ENCODE data around the gene TNP2. TPM values are rescaled to one million over a fixed set of nuclear protein-coding genes. Genes with fewer than 3 reads are reported as not detected.
"Not testable (repeated sequence)": the region's sequence is repeated elsewhere in the genome, so short reads cannot be mapped to it uniquely, and the experiment has no call there.

Gene TNP2
- polyA plus RNA-seq, 4 donors: not detected

DNA sequence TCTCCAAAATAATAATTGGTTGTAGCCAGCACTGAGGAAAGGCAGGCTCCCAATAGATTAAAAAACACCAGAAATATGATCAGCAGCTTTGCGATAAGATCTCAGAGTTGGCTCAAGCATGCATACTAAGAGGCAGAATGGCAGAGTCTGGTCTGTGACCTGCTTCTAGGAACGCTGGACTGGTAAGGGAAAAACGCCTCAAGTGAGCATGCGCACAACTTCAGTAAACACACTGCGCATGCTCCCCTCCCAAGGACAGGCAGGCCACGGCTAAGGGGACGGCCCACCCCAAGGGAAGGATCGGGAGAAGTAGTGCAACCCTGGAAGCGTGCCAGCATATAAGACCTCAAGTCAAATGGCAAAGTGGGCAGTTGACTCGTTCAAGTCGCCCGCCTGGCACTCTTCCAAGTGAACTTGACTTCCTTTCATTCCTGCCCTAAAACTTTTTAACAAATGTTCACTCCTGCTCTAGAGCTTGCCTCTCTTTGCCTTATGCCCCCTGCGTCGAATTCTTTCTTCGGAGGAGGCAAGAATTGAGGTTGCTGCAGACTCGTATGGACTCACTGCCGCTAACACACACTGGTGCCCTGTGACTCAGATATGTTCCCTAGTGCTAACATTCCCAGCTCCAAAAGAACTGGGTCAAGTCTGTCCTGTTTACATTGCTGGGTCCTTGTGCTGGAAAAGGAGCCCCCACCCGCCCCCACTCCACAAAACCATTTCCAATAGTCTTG, 34.4 kb upstream of the TNP2 start:
- Histone ChIP-seq H3K4me1 (ENCODE audit: control insufficient read depth in 3 of 3, insufficient read depth in 2 of 3, low read depth in 1 of 3, low read length in 2 of 3) (peaks cover 0 to 4% (median 0%) of the 10 kb centered on the region in 3 donors), H3K9me3 (ENCODE audit: control insufficient read depth in 2 of 2, insufficient read depth in 1 of 2, low read depth in 1 of 2, low read length in 1 of 2) (peaks cover 0 to 3% of the 10 kb centered on the region in 2 donors), H3K36me3 (ENCODE audit: control insufficient read depth in 3 of 3, insufficient read depth in 2 of 3, low read depth in 1 of 3, low read length in 3 of 3) (no peaks in the 10 kb centered on the region), H3K27ac (ENCODE audit: low read depth in 1 of 3, low read length in 2 of 3) (no peak overlapping the region), H3K27me3 (ENCODE audit: control insufficient read depth in 3 of 3, insufficient read depth in 3 of 3, low read length in 3 of 3) (no peaks in the 10 kb centered on the region), H3K4me3 (ENCODE audit: low read depth in 1 of 3, low read length in 3 of 3) (no peak overlapping the region)
- DNase-seq (no peak), FAIRE-seq (no peak)
- WGBS, 3 donors: 79 to 81% (median 79%) methylated on average over 18 of the region's 18 CpGs

GRCh38 chr16:11302977-11303376, 33.9 kb upstream of the TNP2 start:
- no peak for FAIRE-seq
- no peak overlapping the region for H3K27ac ChIP-seq (ENCODE audit: low read depth in 1 of 3, low read length in 2 of 3)
- no peak for DNase-seq
- WGBS, 3 donors: 50 to 65% (median 51%) methylated on average over 4 of the region's 4 CpGs
- H3K27me3 ChIP-seq (ENCODE audit: control insufficient read depth in 3 of 3, insufficient read depth in 3 of 3, low read length in 3 of 3): no peaks in the 10 kb centered on the region
- peaks cover 0 to 4% (median 0%) of the 10 kb centered on the region in 3 donors for H3K4me1 ChIP-seq (ENCODE audit: control insufficient read depth in 3 of 3, insufficient read depth in 2 of 3, low read depth in 1 of 3, low read length in 2 of 3)
- no peaks in the 10 kb centered on the region for H3K36me3 ChIP-seq (ENCODE audit: control insufficient read depth in 3 of 3, insufficient read depth in 2 of 3, low read depth in 1 of 3, low read length in 3 of 3)
- peaks cover 0 to 3% of the 10 kb centered on the region in 2 donors for H3K9me3 ChIP-seq (ENCODE audit: control insufficient read depth in 2 of 2, insufficient read depth in 1 of 2, low read depth in 1 of 2, low read length in 1 of 2)
- no peak overlapping the region for H3K4me3 ChIP-seq (ENCODE audit: low read depth in 1 of 3, low read length in 3 of 3)

DNA sequence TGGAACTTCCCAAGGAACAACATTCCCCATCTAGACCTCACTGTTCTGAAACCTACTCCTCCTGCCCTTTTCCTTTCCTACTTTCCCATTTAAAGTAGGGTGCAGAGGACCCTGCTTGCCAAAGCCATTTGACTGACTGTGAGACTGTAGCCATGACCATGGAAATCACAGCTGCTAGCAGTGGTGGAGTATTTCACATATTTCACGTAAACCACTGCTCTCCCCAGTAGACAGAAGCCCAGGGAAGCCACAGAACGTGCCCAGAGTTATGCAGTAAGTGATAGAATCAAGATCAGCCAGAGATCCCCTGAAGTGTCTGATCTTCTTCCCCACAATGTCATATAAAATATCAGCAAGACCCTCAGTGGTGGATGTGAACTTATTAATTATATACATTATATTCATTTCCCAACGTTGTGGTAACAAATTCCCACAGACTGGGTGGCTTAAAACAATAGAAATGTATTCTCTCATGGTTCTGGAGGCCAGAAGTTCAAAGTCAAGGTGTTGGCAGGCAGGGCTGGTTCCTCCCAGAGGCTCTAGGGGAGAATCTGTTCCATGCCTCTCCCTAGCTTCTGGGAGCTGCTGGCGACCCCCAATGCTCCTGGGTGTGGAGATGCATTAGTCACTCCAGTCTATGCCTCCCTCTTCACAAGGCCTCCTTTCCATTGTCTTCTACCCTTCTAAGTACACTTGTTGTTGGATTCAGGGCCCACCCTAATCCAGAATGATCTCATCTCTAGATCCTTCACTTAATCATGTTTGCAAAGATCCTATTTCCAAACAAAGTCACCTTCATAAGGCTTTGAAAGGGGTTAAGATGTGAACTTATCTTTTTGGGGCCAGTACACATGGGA, 32.7 kb upstream of the TNP2 start:
- Histone ChIP-seq H3K4me1 (ENCODE audit: control insufficient read depth in 3 of 3, insufficient read depth in 2 of 3, low read depth in 1 of 3, low read length in 2 of 3) (peaks cover 4 to 9% (median 6%) of the 10 kb centered on the region in 3 donors), H3K27ac (ENCODE audit: low read depth in 1 of 3, low read length in 2 of 3) (no peak overlapping the region), H3K9me3 (ENCODE audit: control insufficient read depth in 2 of 2, insufficient read depth in 1 of 2, low read depth in 1 of 2, low read length in 1 of 2) (peaks cover 0 to 3% of the 10 kb centered on the region in 2 donors), H3K27me3 (ENCODE audit: control insufficient read depth in 3 of 3, insufficient read depth in 3 of 3, low read length in 3 of 3) (no peaks in the 10 kb centered on the region), H3K36me3 (ENCODE audit: control insufficient read depth in 3 of 3, insufficient read depth in 2 of 3, low read depth in 1 of 3, low read length in 3 of 3) (no peaks in the 10 kb centered on the region), H3K4me3 (ENCODE audit: low read depth in 1 of 3, low read length in 3 of 3) (no peak overlapping the region)
- FAIRE-seq (no peak), DNase-seq (no peak)
- WGBS, 3 donors: 51 to 66% (median 55%) methylated on average over 4 of the region's 4 CpGs

DNA sequence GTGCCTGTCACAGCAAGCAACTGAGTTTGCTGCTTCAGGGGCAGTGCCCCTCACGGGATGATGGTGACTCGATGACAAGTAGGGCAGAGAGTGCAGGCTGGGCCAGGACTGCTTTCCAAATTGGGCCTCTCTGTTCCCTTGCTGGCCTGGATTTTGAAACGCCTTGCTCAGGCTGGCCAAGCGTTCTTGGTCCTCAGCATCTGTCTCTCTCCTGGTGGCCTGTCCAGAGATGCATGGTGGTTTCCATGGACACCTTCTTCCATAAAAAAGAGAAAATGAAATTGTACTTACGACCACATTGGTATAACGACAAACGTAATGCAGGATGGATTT, 31.4 kb upstream of the TNP2 start:
- FAIRE-seq: no peak
- no peak for DNase-seq
- Histone ChIP-seq H3K36me3 (ENCODE audit: control insufficient read depth in 3 of 3, insufficient read depth in 2 of 3, low read depth in 1 of 3, low read length in 3 of 3) (no peaks in the 10 kb centered on the region), H3K4me3 (ENCODE audit: low read depth in 1 of 3, low read length in 3 of 3) (no peak overlapping the region), H3K27me3 (ENCODE audit: control insufficient read depth in 3 of 3, insufficient read depth in 3 of 3, low read length in 3 of 3) (no peaks in the 10 kb centered on the region), H3K4me1 (ENCODE audit: control insufficient read depth in 3 of 3, insufficient read depth in 2 of 3, low read depth in 1 of 3, low read length in 2 of 3) (peaks cover 4 to 9% (median 7%) of the 10 kb centered on the region in 3 donors), H3K27ac (ENCODE audit: low read depth in 1 of 3, low read length in 2 of 3) (no peak overlapping the region), H3K9me3 (ENCODE audit: control insufficient read depth in 2 of 2, insufficient read depth in 1 of 2, low read depth in 1 of 2, low read length in 1 of 2) (peaks cover 0 to 3% of the 10 kb centered on the region in 2 donors)
- WGBS, 3 donors: 92 to 93% (median 92%) methylated on average over 7 of the region's 7 CpGs

DNA sequence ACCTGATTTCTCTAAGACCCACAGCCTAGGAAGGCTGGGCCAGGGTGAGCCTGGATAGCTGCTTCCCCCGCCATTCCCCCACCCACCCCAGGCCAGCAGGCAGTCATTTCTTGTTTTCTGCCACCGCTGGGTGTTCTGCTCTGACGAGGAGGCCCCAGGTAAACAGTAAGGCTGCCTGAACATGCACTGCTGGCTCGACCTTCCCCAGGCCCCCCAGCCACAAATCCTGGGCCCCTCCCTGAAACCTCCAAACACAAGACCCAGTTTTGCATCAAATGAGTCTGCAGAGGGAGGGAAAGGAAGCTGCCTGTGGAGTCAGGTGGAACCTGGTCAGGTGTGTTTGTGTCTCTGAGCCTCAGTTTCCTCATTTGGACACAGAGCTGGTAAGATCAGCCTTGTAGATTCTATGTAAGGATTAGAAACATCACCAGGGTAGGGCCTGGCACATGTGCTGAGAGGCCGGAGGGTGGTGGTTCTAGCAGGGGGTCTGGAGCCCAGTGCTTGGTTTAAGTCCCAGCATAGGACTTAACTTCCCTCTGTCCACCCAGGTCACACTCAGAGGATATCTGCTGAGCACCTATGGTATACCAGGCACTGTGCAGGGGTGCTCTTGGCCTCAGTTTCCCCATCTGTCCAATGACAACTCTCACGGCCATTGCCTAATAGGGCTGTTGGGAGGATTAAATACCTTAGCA, 30.9 kb upstream of the TNP2 start:
- H3K9me3 ChIP-seq (ENCODE audit: control insufficient read depth in 2 of 2, insufficient read depth in 1 of 2, low read depth in 1 of 2, low read length in 1 of 2): peaks cover 0 to 3% of the 10 kb centered on the region in 2 donors
- no peak for DNase-seq
- peaks cover 4 to 9% (median 7%) of the 10 kb centered on the region in 3 donors for H3K4me1 ChIP-seq (ENCODE audit: control insufficient read depth in 3 of 3, insufficient read depth in 2 of 3, low read depth in 1 of 3, low read length in 2 of 3)
- H3K27ac ChIP-seq (ENCODE audit: low read depth in 1 of 3, low read length in 2 of 3): no peak overlapping the region
- WGBS, 3 donors: 83 to 87% (median 87%) methylated on average over 6 of the region's 6 CpGs
- H3K27me3 ChIP-seq (ENCODE audit: control insufficient read depth in 3 of 3, insufficient read depth in 3 of 3, low read length in 3 of 3): no peaks in the 10 kb centered on the region
- H3K4me3 ChIP-seq (ENCODE audit: low read depth in 1 of 3, low read length in 3 of 3): no peak overlapping the region
- H3K36me3 ChIP-seq (ENCODE audit: control insufficient read depth in 3 of 3, insufficient read depth in 2 of 3, low read depth in 1 of 3, low read length in 3 of 3): no peaks in the 10 kb centered on the region
- no peak for FAIRE-seq

DNA sequence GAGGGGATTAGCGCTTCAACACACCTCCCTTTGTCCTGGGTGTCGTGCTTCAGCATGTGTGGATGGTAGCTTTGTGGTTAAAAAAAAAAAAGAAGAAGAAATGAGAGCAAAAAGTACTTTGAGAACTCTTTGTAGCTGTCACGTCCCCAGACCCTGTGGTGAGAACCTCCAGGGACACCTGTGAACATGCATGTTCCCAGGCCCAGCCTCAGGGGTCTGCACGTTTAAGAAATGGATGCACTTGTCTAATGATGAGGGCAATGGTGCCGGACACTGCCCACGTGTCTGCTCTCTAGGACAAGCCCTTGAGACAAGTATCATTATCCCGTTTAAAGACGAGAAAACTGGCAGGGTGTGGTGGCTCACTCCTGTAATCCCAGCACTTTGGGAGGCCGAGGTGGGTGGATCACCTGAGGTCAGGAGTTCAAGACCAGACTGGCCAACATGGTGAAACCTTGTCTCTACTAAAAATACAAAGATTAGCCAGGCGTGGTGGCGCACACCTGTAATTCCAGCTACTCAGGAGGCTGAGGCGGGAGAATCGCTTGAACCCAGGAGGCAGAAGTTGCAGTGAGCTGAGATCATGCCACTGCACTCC, 29.9 kb upstream of the TNP2 start:
- not testable (repeated sequence) for FAIRE-seq; H3K27ac ChIP-seq (ENCODE audit: low read depth in 1 of 3, low read length in 2 of 3); H3K4me1 ChIP-seq (ENCODE audit: control insufficient read depth in 3 of 3, insufficient read depth in 2 of 3, low read depth in 1 of 3, low read length in 2 of 3); H3K27me3 ChIP-seq (ENCODE audit: control insufficient read depth in 3 of 3, insufficient read depth in 3 of 3, low read length in 3 of 3); H3K4me3 ChIP-seq (ENCODE audit: low read depth in 1 of 3, low read length in 3 of 3); H3K9me3 ChIP-seq (ENCODE audit: control insufficient read depth in 2 of 2, insufficient read depth in 1 of 2, low read depth in 1 of 2, low read length in 1 of 2); DNase-seq; H3K36me3 ChIP-seq (ENCODE audit: control insufficient read depth in 3 of 3, insufficient read depth in 2 of 3, low read depth in 1 of 3, low read length in 3 of 3)
- 83 to 86% (median 85%) methylated on average over 13 of the region's 13 CpGs for WGBS, 3 donors

DNA sequence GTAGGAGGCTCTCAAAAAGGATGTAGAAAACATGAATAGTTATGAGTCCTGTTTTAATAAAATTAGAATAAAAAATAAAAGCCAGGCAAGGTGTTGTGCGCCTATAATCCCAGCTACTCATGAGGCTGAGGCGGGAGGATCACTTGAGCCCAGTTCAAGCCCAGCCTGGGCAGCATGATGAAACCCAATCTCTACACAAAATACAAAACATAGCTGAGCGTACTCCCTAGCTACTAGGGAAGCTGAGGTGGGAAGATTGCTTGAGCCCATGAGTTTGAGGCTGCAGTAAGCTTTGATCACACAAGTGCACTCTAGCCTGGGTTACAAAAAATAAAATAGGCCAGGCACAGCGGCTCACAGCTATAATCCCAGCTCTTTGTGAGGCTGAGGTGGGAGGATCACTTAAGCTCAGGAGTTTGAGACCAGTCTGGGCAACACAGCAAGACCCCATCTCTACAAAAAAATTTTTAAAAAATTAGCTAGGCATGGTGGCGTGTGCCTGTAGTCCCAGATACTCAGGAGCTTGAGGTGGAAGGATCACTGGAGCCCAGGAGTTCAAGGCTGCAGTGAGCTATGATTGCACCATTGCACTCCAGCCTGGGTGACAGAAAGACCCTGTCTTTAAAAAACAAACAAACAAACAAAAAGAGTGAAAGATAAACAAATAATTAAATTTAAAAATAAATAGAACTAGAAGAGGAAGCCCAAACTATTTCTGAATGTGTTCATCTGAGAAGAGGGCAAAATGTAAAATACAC, 29.2 kb upstream of the TNP2 start:
- H3K36me3 ChIP-seq (ENCODE audit: control insufficient read depth in 3 of 3, insufficient read depth in 2 of 3, low read depth in 1 of 3, low read length in 3 of 3): no peaks in the 10 kb centered on the region
- no peak for FAIRE-seq
- H3K4me1 ChIP-seq (ENCODE audit: control insufficient read depth in 3 of 3, insufficient read depth in 2 of 3, low read depth in 1 of 3, low read length in 2 of 3): peaks cover 4 to 9% (median 7%) of the 10 kb centered on the region in 3 donors
- H3K9me3 ChIP-seq (ENCODE audit: control insufficient read depth in 2 of 2, insufficient read depth in 1 of 2, low read depth in 1 of 2, low read length in 1 of 2): no peaks in the 10 kb centered on the region
- no peak overlapping the region for H3K4me3 ChIP-seq (ENCODE audit: low read depth in 1 of 3, low read length in 3 of 3)
- no peak overlapping the region for H3K27ac ChIP-seq (ENCODE audit: low read depth in 1 of 3, low read length in 2 of 3)
- no peaks in the 10 kb centered on the region for H3K27me3 ChIP-seq (ENCODE audit: control insufficient read depth in 3 of 3, insufficient read depth in 3 of 3, low read length in 3 of 3)
- 85 to 95% (median 93%) methylated on average over 5 of the region's 5 CpGs for WGBS, 3 donors
- no peak for DNase-seq

Data from small intestine (tissue), 7 donors.